Measurements from ENCODE around the gene MTMR10.

DNA sequence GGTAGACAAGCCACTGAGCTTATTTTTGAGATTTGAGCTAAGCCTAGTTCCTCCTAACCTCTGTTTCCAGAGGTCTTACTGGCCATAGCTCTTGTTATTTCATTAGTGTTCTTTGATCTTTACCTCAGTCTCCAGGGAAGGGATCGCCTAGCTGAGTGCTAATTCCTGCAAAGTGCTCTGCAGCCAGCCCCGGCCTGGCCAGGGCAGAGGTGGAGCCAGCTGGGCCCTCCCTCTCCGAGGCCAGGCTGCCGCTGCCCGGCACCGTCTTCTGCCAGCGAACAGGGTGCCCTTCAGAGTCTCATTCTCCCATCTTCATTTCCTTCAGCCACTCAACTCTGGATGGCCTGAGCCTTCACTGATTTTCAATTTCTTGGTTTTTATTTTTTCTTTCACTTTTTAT is 68.0 kb downstream of the MTMR10 start:
- TF ChIP-seq, protein P1, sequence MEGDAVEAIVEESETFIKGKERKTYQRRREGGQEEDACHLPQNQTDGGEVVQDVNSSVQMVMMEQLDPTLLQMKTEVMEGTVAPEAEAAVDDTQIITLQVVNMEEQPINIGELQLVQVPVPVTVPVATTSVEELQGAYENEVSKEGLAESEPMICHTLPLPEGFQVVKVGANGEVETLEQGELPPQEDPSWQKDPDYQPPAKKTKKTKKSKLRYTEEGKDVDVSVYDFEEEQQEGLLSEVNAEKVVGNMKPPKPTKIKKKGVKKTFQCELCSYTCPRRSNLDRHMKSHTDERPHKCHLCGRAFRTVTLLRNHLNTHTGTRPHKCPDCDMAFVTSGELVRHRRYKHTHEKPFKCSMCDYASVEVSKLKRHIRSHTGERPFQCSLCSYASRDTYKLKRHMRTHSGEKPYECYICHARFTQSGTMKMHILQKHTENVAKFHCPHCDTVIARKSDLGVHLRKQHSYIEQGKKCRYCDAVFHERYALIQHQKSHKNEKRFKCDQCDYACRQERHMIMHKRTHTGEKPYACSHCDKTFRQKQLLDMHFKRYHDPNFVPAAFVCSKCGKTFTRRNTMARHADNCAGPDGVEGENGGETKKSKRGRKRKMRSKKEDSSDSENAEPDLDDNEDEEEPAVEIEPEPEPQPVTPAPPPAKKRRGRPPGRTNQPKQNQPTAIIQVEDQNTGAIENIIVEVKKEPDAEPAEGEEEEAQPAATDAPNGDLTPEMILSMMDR (conservative IDR thresholded peaks at IDR 0.05; ENCODE audit: low read depth, low read length) = no peak
- no peak for TF ChIP-seq RAD21 (IDR thresholded peaks at IDR 0.05; ENCODE audit: low read length)
- no peak for TF ChIP-seq MAFK (IDR thresholded peaks at IDR 0.05; ENCODE audit: low read depth, low read length)
- TF ChIP-seq MXI1 (IDR thresholded peaks at IDR 0.05; ENCODE audit: borderline replicate concordance, low read depth, low read length) = no peak
- no peak for TF ChIP-seq BHLHE40 (IDR thresholded peaks at IDR 0.05; ENCODE audit: low read depth, low read length)
- no peak for TF ChIP-seq POLR2A (IDR thresholded peaks at IDR 0.05; ENCODE audit: low read depth, low read length)
- TF ChIP-seq, protein P2, sequence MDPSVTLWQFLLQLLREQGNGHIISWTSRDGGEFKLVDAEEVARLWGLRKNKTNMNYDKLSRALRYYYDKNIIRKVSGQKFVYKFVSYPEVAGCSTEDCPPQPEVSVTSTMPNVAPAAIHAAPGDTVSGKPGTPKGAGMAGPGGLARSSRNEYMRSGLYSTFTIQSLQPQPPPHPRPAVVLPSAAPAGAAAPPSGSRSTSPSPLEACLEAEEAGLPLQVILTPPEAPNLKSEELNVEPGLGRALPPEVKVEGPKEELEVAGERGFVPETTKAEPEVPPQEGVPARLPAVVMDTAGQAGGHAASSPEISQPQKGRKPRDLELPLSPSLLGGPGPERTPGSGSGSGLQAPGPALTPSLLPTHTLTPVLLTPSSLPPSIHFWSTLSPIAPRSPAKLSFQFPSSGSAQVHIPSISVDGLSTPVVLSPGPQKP (IDR thresholded peaks at IDR 0.05; ENCODE audit: borderline replicate concordance, low read depth, low read length) = no peak
